RKO (cell line): ENCODE results near the gene PUM1.

ENCODE experiments used
- DNase-seq: peaks from one replicate; pipeline ENCODE4 v3.0.0-alpha.2; 2016; ENCODE audit warnings: low spot score

The PUM1 gene

GRCh38 chr1:31027693-31028526 is 37.6 kb downstream of the PUM1 start:
- no peak for DNase-seq

GRCh38 chr1:31022259-31022658 is 43.3 kb downstream of the PUM1 start:
- DNase-seq: no peak

GRCh38 chr1:31020007-31020790 is 45.3 kb downstream of the PUM1 start:
- no peak for DNase-seq

GRCh38 chr1:31019401-31019800 is 46.1 kb downstream of the PUM1 start:
- DNase-seq: no peak

GRCh38 chr1:31016868-31017267 is 48.6 kb downstream of the PUM1 start:
- DNase-seq: no peak

- no peak for DNase-seq
Observed at GRCh38 chr1:31013187-31013864, 52.2 kb downstream of the PUM1 start.

- DNase-seq: no peak
Observed at GRCh38 chr1:31012210-31012924, 53.1 kb downstream of the PUM1 start.

- DNase-seq: no peak
Observed at GRCh38 chr1:31011719-31012118, 53.8 kb downstream of the PUM1 start.

GRCh38 chr1:31010086-31010989 is 55.2 kb downstream of the PUM1 start:
- DNase-seq: peak; percentile 55

GRCh38 chr1:31007462-31007991 is 58.0 kb downstream of the PUM1 start:
- DNase-seq: no peak

GRCh38 chr1:31006747-31007146 is 58.8 kb downstream of the PUM1 start:
- DNase-seq: no peak

- DNase-seq: no peak
Observed at GRCh38 chr1:31005617-31006166, 59.8 kb downstream of the PUM1 start.

GRCh38 chr1:31005198-31005597 is 60.3 kb downstream of the PUM1 start:
- no peak for DNase-seq

- DNase-seq: no peak
Observed at GRCh38 chr1:31004231-31004621, 61.3 kb downstream of the PUM1 start.

- DNase-seq: no peak
Observed at GRCh38 chr1:31003613-31004230, 61.8 kb downstream of the PUM1 start.

- DNase-seq: no peak
Observed at GRCh38 chr1:31000301-31000700, 65.2 kb downstream of the PUM1 start.

- no peak for DNase-seq
Observed at GRCh38 chr1:30998887-30999286, 66.6 kb downstream of the PUM1 start.

- DNase-seq: no peak
Observed at GRCh38 chr1:30998171-30998570, 67.3 kb downstream of the PUM1 start.

GRCh38 chr1:30997463-30998057 is 68.0 kb downstream of the PUM1 start:
- no peak for DNase-seq
